Stimulated activated CD8-positive, alpha-beta memory T cell treated with anti-CD3 and anti-CD28 coated beads, Interleukin-2, amount 100 ng/mL, for 1 hour (primary cell): ENCODE measurements around the gene SERTAD1.

ENCODE experiments used
- DNase-seq, 2 donors: peaks; one replicate each; pipeline ENCODE4 v3.0.0-alpha.2; 2020; ENCODE audit warnings: low read depth in 2 of 2

The SERTAD1 gene

GRCh38 chr19:40376286-40376862 is 49.4 kb downstream of the SERTAD1 start:
- DNase-seq: no peak

- no peak for DNase-seq
These were observed 51.7 kb downstream of the SERTAD1 start for GRCh38 chr19:40374084-40374483.

- no peak for DNase-seq
These were observed 54.0 kb downstream of the SERTAD1 start for GRCh38 chr19:40371802-40372122.
